HepG2 (cell line): ENCODE measurements around the gene POMT1. TPM values are rescaled to one million over a fixed set of nuclear protein-coding genes. Genes with fewer than 3 reads are reported as not detected.

Experiments used
- DMAP1 ChIP-seq: IDR thresholded peaks from 2 replicates; pipeline ENCODE4 v1.6.1; 2016
- ELF1 ChIP-seq: sonication (generic); formaldehyde crosslinking; IDR thresholded peaks from 2 replicates; pipeline ENCODE4 v1.4.0; 2020; ENCODE audit warnings: missing genetic modification reagents
- KDM1A ChIP-seq: IDR thresholded peaks from 2 replicates; pipeline ENCODE4 v1.6.1; 2016; ENCODE audit warnings: missing compliant biosample characterization
- KLF12 ChIP-seq: sonication (generic); formaldehyde crosslinking; IDR thresholded peaks from 2 replicates; pipeline ENCODE4 v1.4.0; 2020; ENCODE audit warnings: missing genetic modification reagents, borderline replicate concordance
- MAFK ChIP-seq, 2 experiments: IDR thresholded peaks in 1 of 2; conservative IDR thresholded peaks in 1 of 2; 2 replicates each; pipeline ENCODE4 v1.6.1; 2011; ENCODE audit warnings: improper control_type of control experiment in 2 of 2, low read length in 2 of 2
- NRL ChIP-seq: sonication (generic); formaldehyde crosslinking; IDR thresholded peaks from 2 replicates; pipeline ENCODE4 v1.5.0; 2020; ENCODE audit warnings: missing genetic modification reagents, mild to moderate bottlenecking, moderate library complexity, borderline replicate concordance
- PAXIP1 ChIP-seq: sonication (generic); formaldehyde crosslinking; conservative IDR thresholded peaks from 2 replicates; pipeline ENCODE4 v1.4.0; 2020; ENCODE audit warnings: mild to moderate bottlenecking, missing genetic modification reagents, moderate library complexity
- POGZ ChIP-seq: sonication (generic); formaldehyde crosslinking; IDR thresholded peaks from 2 replicates; pipeline ENCODE4 v1.4.0; 2020; ENCODE audit warnings: mild to moderate bottlenecking, missing genetic modification reagents
- STAG1 ChIP-seq: sonication (generic); formaldehyde crosslinking; IDR thresholded peaks from 2 replicates; pipeline ENCODE4 v1.4.0; 2020; ENCODE audit warnings: missing genetic modification reagents
- THAP11 ChIP-seq: IDR thresholded peaks from 2 replicates; pipeline ENCODE4 v1.6.1; 2016; ENCODE audit warnings: missing biosample characterization, missing genetic modification reagents
- UBTF ChIP-seq: sonication (generic); formaldehyde crosslinking; IDR thresholded peaks from 2 replicates; pipeline ENCODE4 v1.4.0; 2020; ENCODE audit warnings: mild to moderate bottlenecking, missing genetic modification reagents
- ZBTB3 ChIP-seq: sonication (generic); formaldehyde crosslinking; IDR thresholded peaks from 2 replicates; pipeline ENCODE4 v1.4.0; 2020; ENCODE audit warnings: low read depth, mild to moderate bottlenecking, moderate library complexity, missing genetic modification reagents, borderline replicate concordance
- ZMYM3 ChIP-seq: sonication (generic); formaldehyde crosslinking; IDR thresholded peaks from 2 replicates; pipeline ENCODE4 v1.5.1; 2020; ENCODE audit warnings: mild to moderate bottlenecking, missing genetic modification reagents
- ZNF225 ChIP-seq: sonication (generic); formaldehyde crosslinking; IDR thresholded peaks from 2 replicates; pipeline ENCODE4 v1.4.0; 2020; ENCODE audit warnings: mild to moderate bottlenecking, missing genetic modification reagents
- ZNF431 ChIP-seq: sonication (generic); formaldehyde crosslinking; IDR thresholded peaks from 2 replicates; pipeline ENCODE4 v1.9.0; 2022; ENCODE audit warnings: missing genetic modification reagents, low read depth, mild to moderate bottlenecking, borderline replicate concordance
- ZNF572 ChIP-seq: sonication (generic); formaldehyde crosslinking; IDR thresholded peaks from 2 replicates; pipeline ENCODE4 v1.5.1; 2020; ENCODE audit warnings: mild to moderate bottlenecking, missing genetic modification reagents
- ZNF687 ChIP-seq: sonication (generic); formaldehyde crosslinking; IDR thresholded peaks from 2 replicates; pipeline ENCODE4 v1.5.1; 2020; ENCODE audit warnings: mild to moderate bottlenecking, missing genetic modification reagents, moderate library complexity
- ZNF83 ChIP-seq: sonication (generic); formaldehyde crosslinking; IDR thresholded peaks from 2 replicates; pipeline ENCODE4 v1.4.0; 2020; ENCODE audit warnings: missing genetic modification reagents, mild to moderate bottlenecking, borderline replicate concordance
- polyA plus RNA-seq, 8 experiments: library from polyadenylated mRNA; depleted of rRNA in 3 of 8; stranded (reverse) in 7 of 8; unstranded in 1 of 8; fragments of >200 nt; fragmentation: Illumina TruSeq in 4 of 8; extraction: Trizol in 4 of 8; gene quantifications; 2 replicates each; pipeline versions ENCODE4 v1.2.1 to v1.2.3, GENCODE V29; 2011 to 2016; ENCODE audit warnings: low read depth in 4 of 8, missing spikeins in 1 of 8, mixed read lengths in 1 of 8; ENCODE audit not compliant: insufficient read depth in 1 of 8
- total RNA-seq, 5 experiments: library from RNA; depleted of rRNA; stranded (reverse); fragments of >200 nt; fragmentation: Illumina TruSeq; extraction: Trizol; gene quantifications; 2 replicates each; pipeline ENCODE4 v1.2.3, GENCODE V29; 2016; ENCODE audit warnings: low read depth in 1 of 5

The POMT1 gene
- total and polyA plus RNA-seq, 2 of the 13 experiments (the other 11 are each of a cell fraction or from before 2014, with no cell fraction given), result 21.6 to 22.7 TPM

GRCh38 chr9:131529597-131530545 lies 27.2 kb downstream of the POMT1 start (continued):
- TF ChIP-seq ZMYM3 (0 out of 2 replicates have a peak, but pooled peaks have one; percentile 3), MAFK (conservative IDR thresholded peaks at IDR 0.05 in 1 of 2, IDR thresholded peaks at IDR 0.05 in 1 of 2; ENCODE audit: low read length in 2 of 2) (no peak), ZNF83 (CRISPR knock-in tag) (peak; percentile 64; the same call in 1 of the 2 replicates), DMAP1 (CRISPR knock-in tag) (no peak), ZNF687 (peak; percentile 82), THAP11 (CRISPR knock-in tag) (peak; percentile 15; the same call in 1 of the 2 replicates), NRL (CRISPR knock-in tag) (peak; percentile 67; the same call in 1 of the 2 replicates), UBTF (CRISPR knock-in tag) (peak; percentile 39; the same call in 1 of the 2 replicates), ZBTB3 (CRISPR knock-in tag) (no peak), PAXIP1 (CRISPR knock-in tag) (peak; percentile 55), ZNF572 (CRISPR knock-in tag) (0 out of 2 replicates have a peak, but pooled peaks have one; percentile 51), KDM1A (CRISPR knock-in tag) (no peak), ZNF431 (CRISPR knock-in tag) (no peak), ZNF225 (CRISPR knock-in tag) (no peak), STAG1 (0 out of 2 replicates have a peak, but pooled peaks have one; percentile 5), KLF12 (CRISPR knock-in tag) (no peak), POGZ (CRISPR knock-in tag) (no peak), ELF1 (CRISPR knock-in tag) (no peak)
